KMS-11 (cell line): ENCODE measurements around the gene DMD.

Experiments
- H2AFZ ChIP-seq: fragments of 200-600 bp; sonication (generic); 2 replicates; pipeline ENCODE4 v1.6.1; 2016; ENCODE audit warnings: antibody characterized with exemption, mixed run types, low read depth
- H3K27ac ChIP-seq: fragments of 200-600 bp; sonication (generic); 2 replicates; pipeline ENCODE4 v1.6.1; 2016; ENCODE audit warnings: mild to moderate bottlenecking, mixed run types
- H3K27me3 ChIP-seq: fragments of 200-600 bp; sonication (generic); 2 replicates; pipeline ENCODE4 v1.6.1; 2017; ENCODE audit warnings: mild to moderate bottlenecking, low read depth, mixed run types, moderate library complexity; ENCODE audit not compliant: insufficient read depth
- H3K36me3 ChIP-seq: fragments of 200-600 bp; sonication (generic); 2 replicates; pipeline ENCODE4 v1.6.1; 2017; ENCODE audit warnings: mild to moderate bottlenecking, mixed run types; ENCODE audit not compliant: insufficient read depth
- H3K4me1 ChIP-seq: fragments of 200-600 bp; sonication (generic); 2 replicates; pipeline ENCODE4 v1.6.1; 2016; ENCODE audit warnings: mild to moderate bottlenecking, low read depth, mixed run types; ENCODE audit not compliant: poor library complexity, severe bottlenecking
- H3K4me2 ChIP-seq: fragments of 200-600 bp; sonication (generic); 2 replicates; pipeline ENCODE4 v1.7.0; 2016; ENCODE audit warnings: mild to moderate bottlenecking, mixed run types
- H3K4me3 ChIP-seq: fragments of 200-600 bp; sonication (generic); IDR thresholded peaks from 2 replicates; pipeline ENCODE4 v1.6.1; 2017; ENCODE audit warnings: low read depth, low read length, mixed read lengths; ENCODE audit not compliant: insufficient read depth
- H3K79me2 ChIP-seq: fragments of 200-600 bp; sonication (generic); 2 replicates; pipeline ENCODE4 v1.6.1; 2016; ENCODE audit warnings: low read depth, mixed run types; ENCODE audit not compliant: insufficient read depth
- H3K9ac ChIP-seq: fragments of 200-600 bp; sonication (generic); 2 replicates; pipeline ENCODE4 v1.6.1; 2016; ENCODE audit warnings: mild to moderate bottlenecking, mixed run types
- H4K20me1 ChIP-seq: fragments of 200-600 bp; sonication (generic); 2 replicates; pipeline ENCODE4 v1.6.1; 2016; ENCODE audit warnings: mild to moderate bottlenecking, mixed run types; ENCODE audit not compliant: insufficient read depth
- TF ChIP-seq, protein P1 (sequence below): fragments of 200-600 bp; sonication (generic); conservative IDR thresholded peaks from 2 replicates; pipeline ENCODE4 v1.6.1; 2017; ENCODE audit warnings: low read depth, mild to moderate bottlenecking, antibody characterized with exemption, low read length, moderate library complexity, mixed read lengths

Gene DMD

DNA sequence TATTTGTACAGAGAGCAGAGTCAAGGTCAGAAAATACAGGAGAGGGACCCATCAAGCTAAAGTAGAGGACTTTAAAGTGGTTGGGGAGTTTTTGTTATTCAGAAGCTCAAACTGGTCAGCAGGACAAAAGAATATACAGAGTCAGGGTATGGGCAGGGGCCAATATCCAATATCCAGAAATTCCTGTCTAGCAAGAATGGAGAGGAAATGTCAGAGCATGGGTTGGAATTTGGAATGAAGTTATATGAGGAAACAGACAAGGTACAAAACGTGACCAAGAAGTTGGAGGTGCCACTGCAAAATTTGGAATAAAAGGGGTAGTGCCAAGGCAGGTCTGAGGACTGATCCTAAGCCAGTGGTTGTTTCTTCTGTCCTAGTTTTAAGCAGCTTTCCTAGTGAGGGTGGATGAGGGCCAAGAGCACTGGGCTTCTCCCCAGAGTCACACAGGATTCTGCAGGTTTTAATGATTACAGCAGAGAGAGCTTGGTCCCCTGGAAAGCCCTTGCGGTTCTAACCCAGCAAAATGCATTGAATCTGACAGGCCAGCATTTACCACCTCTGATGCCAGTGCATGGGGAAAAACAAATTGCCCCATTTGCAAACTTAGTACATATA lies 1834.8 kb downstream of the DMD start:
- Histone ChIP-seq H3K4me1 (no peaks in the 10 kb centered on the region), H3K4me3 (no peak overlapping the region), H4K20me1 (no peaks in the 10 kb centered on the region), H3K4me2 (no peak overlapping the region), H3K36me3 (no peaks in the 10 kb centered on the region), H3K9ac (no peak overlapping the region), H3K27me3 (no peaks in the 10 kb centered on the region), H3K27ac (no peak overlapping the region), H2AFZ (no peak overlapping the region), H3K79me2 (no peaks in the 10 kb centered on the region)
- TF ChIP-seq, protein P1, sequence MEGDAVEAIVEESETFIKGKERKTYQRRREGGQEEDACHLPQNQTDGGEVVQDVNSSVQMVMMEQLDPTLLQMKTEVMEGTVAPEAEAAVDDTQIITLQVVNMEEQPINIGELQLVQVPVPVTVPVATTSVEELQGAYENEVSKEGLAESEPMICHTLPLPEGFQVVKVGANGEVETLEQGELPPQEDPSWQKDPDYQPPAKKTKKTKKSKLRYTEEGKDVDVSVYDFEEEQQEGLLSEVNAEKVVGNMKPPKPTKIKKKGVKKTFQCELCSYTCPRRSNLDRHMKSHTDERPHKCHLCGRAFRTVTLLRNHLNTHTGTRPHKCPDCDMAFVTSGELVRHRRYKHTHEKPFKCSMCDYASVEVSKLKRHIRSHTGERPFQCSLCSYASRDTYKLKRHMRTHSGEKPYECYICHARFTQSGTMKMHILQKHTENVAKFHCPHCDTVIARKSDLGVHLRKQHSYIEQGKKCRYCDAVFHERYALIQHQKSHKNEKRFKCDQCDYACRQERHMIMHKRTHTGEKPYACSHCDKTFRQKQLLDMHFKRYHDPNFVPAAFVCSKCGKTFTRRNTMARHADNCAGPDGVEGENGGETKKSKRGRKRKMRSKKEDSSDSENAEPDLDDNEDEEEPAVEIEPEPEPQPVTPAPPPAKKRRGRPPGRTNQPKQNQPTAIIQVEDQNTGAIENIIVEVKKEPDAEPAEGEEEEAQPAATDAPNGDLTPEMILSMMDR, result no peak

DNA sequence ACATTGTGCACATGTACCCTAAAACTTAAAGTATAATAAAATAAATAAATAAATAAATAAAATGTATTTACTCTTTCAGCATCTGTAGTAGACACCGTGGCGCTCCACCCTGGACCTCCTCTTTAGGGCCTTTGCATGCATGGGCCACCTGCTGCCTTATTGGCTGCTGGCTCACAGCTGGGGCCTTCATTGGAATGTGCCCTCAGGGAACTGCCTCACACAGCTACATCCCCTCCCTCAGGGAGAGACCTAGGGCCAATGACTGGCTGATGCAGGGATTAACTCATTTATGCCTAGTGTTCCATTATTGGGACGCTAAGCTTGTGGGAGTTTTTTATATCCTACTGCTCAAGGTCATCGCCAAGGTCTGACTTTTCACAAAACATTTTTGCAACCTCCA lies 1836.6 kb downstream of the DMD start:
- H3K27ac ChIP-seq, result no peak overlapping the region
- no peaks in the 10 kb centered on the region for H4K20me1 ChIP-seq
- no peak overlapping the region for H3K4me3 ChIP-seq
- no peaks in the 10 kb centered on the region for H3K36me3 ChIP-seq
- H3K27me3 ChIP-seq, result no peaks in the 10 kb centered on the region
- H3K4me2 ChIP-seq, result no peak overlapping the region
- TF ChIP-seq, protein P1, result no peak
- H2AFZ ChIP-seq, result no peak overlapping the region
- no peaks in the 10 kb centered on the region for H3K79me2 ChIP-seq
- H3K4me1 ChIP-seq, result no peaks in the 10 kb centered on the region
- H3K9ac ChIP-seq, result no peak overlapping the region

DNA sequence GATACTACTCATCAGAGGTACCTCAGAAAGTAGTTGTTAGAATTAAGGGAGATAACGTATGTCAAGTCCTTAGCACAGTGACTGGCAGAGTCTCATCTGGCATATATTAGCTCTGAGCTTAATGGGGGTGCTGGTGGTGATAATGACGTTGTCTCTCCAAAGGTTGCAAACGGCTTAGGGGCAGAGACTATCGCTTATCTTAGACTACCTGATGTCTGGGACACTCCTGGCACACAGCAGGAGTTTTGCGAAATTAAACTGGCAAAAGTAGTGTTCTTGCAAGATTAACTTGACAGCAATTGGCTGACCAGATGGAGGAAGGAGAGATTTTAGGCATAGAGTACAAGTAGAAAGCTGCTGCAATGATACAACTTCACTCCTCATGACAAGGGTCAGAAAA lies 1839.4 kb downstream of the DMD start:
- Histone ChIP-seq H3K27me3 (no peaks in the 10 kb centered on the region), H3K27ac (no peak overlapping the region), H3K36me3 (no peaks in the 10 kb centered on the region), H3K4me1 (no peaks in the 10 kb centered on the region), H3K4me2 (no peak overlapping the region), H3K79me2 (no peaks in the 10 kb centered on the region), H3K4me3 (no peak overlapping the region), H4K20me1 (no peaks in the 10 kb centered on the region), H3K9ac (no peak overlapping the region), H2AFZ (no peak overlapping the region)
- TF ChIP-seq, protein P1, result no peak

DNA sequence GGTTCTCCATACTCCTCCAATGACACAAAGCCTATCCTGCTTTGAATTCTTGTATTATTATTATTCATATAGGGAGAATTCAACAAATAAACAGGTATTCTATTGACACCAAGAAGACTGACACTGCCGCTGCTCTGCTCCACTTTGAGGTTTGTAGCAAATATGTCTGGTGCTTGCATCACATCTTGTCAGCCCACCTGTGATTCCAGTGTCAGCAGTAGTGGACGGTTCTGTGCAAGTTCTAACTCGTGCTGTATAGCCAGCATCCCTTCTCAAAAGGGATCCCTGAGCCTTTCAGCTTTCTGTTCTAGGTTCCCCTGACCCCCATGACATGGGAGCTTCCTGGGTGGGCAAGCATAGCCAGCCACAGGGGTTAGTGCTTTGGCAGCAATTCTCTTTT lies 1843.5 kb downstream of the DMD start:
- H3K4me1 ChIP-seq, result no peaks in the 10 kb centered on the region
- TF ChIP-seq, protein P1, result no peak
- no peak overlapping the region for H3K4me3 ChIP-seq
- H2AFZ ChIP-seq, result no peak overlapping the region
- no peaks in the 10 kb centered on the region for H3K27me3 ChIP-seq
- H3K79me2 ChIP-seq, result no peaks in the 10 kb centered on the region
- no peaks in the 10 kb centered on the region for H4K20me1 ChIP-seq
- H3K9ac ChIP-seq, result no peak overlapping the region
- H3K36me3 ChIP-seq, result no peaks in the 10 kb centered on the region
- no peak overlapping the region for H3K4me2 ChIP-seq
- no peak overlapping the region for H3K27ac ChIP-seq
